ENCODE measurements around the gene PFKL. TPM values are rescaled to one million over a fixed set of nuclear protein-coding genes. Genes with fewer than 3 reads are reported as not detected.

Gene PFKL
- total and polyA plus RNA-seq, 2 of the 8 experiments (the other 6 are each of a cell fraction or from before 2014, with no cell fraction given), result 80.2 to 82.3 TPM

GRCh38 chr21:44357064-44357837 is 57.4 kb downstream of the PFKL start:
- Histone ChIP-seq H2BK12ac (ENCODE audit: low read depth, low read length) (no peak overlapping the region), H3K9ac (replicated peaks in 1 of 4; ENCODE audit: extremely low read depth in 1 of 4, low read depth in 3 of 4, low read length in 3 of 4) (no peak overlapping the region), H4K20me1 (replicated peaks in 1 of 2; ENCODE audit: control insufficient read depth in 1 of 2, insufficient read depth in 2 of 2, low read length in 2 of 2) (no peaks in the 10 kb centered on the region)
- TF ChIP-seq BRCA1 (IDR thresholded peaks at IDR 0.05; ENCODE audit: low read depth, low read length) (no peak), EZH2 (IDR thresholded peaks at IDR 0.05; ENCODE audit: low read depth, low read length, severe bottlenecking) (no peak), TBP (IDR thresholded peaks at IDR 0.05; ENCODE audit: low read depth, low read length) (no peak), YY1 (IDR thresholded peaks at IDR 0.05; ENCODE audit: low read depth, low read length) (no peak), RAD21 (IDR thresholded peaks at IDR 0.05 in 1 of 2, conservative IDR thresholded peaks at IDR 0.05 in 1 of 2; ENCODE audit: low read depth in 2 of 2, low read length in 2 of 2) (no peak), JUN (IDR thresholded peaks at IDR 0.05; ENCODE audit: low read depth, low read length) (no peak), RNF2 (IDR thresholded peaks at IDR 0.05; ENCODE audit: borderline replicate concordance, low read depth, low read length, missing control alignments, poor library complexity, severe bottlenecking) (no peak)
- TF ChIP-seq, protein P1, sequence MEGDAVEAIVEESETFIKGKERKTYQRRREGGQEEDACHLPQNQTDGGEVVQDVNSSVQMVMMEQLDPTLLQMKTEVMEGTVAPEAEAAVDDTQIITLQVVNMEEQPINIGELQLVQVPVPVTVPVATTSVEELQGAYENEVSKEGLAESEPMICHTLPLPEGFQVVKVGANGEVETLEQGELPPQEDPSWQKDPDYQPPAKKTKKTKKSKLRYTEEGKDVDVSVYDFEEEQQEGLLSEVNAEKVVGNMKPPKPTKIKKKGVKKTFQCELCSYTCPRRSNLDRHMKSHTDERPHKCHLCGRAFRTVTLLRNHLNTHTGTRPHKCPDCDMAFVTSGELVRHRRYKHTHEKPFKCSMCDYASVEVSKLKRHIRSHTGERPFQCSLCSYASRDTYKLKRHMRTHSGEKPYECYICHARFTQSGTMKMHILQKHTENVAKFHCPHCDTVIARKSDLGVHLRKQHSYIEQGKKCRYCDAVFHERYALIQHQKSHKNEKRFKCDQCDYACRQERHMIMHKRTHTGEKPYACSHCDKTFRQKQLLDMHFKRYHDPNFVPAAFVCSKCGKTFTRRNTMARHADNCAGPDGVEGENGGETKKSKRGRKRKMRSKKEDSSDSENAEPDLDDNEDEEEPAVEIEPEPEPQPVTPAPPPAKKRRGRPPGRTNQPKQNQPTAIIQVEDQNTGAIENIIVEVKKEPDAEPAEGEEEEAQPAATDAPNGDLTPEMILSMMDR (IDR thresholded peaks at IDR 0.05; ENCODE audit: control extremely low read depth in 1 of 3, insufficient read depth in 1 of 3, low read depth in 1 of 3, low read length in 3 of 3), result no peak

More at GRCh38 chr21:44357064-44357837, 57.4 kb downstream of the PFKL start:
- DNase-seq (ENCODE audit: low read depth in 1 of 2, low spot score in 2 of 2) (no peak), FAIRE-seq (no peak)
- POLR2A ChIA-PET (ENCODE audit: partially characterized antibody), result interaction anchor here (1.4 kb wide), 1 partner anchor 18 kb away, joined by 7 read pairs; the partner anchor contains the start of gene CFAP410
- no peak overlapping the region for H3K14ac ChIP-seq (ENCODE audit: insufficient read length)
- H2BK5ac ChIP-seq (ENCODE audit: low read depth, low read length), result no peak overlapping the region
- H2BK15ac ChIP-seq (ENCODE audit: low read length), result no peak overlapping the region
- no peak overlapping the region for H4K5ac ChIP-seq (ENCODE audit: insufficient read length, low read depth, low read length)
- H3K4me3 ChIP-seq (ENCODE audit: extremely low read depth in 1 of 4, insufficient read depth in 2 of 4, low read depth in 3 of 4, low read length in 4 of 4), result no peak overlapping the region
- no peak overlapping the region for H2BK120ac ChIP-seq (replicated peaks; ENCODE audit: low read depth, low read length)
- H3K23me2 ChIP-seq (ENCODE audit: low read depth, low read length), result no peaks in the 10 kb centered on the region
- H3K4ac ChIP-seq (replicated peaks; ENCODE audit: insufficient read length, low read depth, low read length), result no peak overlapping the region
- H3K4me2 ChIP-seq (ENCODE audit: insufficient read depth in 1 of 2, low read depth in 2 of 2, low read length in 2 of 2), result no peak overlapping the region
- no peaks in the 10 kb centered on the region for H3K9me3 ChIP-seq (ENCODE audit: insufficient read depth in 2 of 2, low read depth in 1 of 2, low read length in 1 of 2)
- 85% methylated on average over 17 of the region's 21 CpGs; no CpG with 5 or more reads in 1 of the 2 experiments for WGBS, 2 experiments (ENCODE audit: extremely low coverage in 1 of 2, insufficient coverage in 1 of 2, insufficient read length in 1 of 2, insufficient replicate concordance in 2 of 2, low coverage in 1 of 2, low lambda C conversion rate in 2 of 2, missing lambda C conversion rate in 1 of 2)
- no peak overlapping the region for H2BK20ac ChIP-seq (ENCODE audit: low read length)
- H4K91ac ChIP-seq (replicated peaks; ENCODE audit: insufficient read length, low read length), result no peak overlapping the region
- no peak overlapping the region for H2AFZ ChIP-seq (ENCODE audit: low read length)
- H3K23ac ChIP-seq (ENCODE audit: insufficient read length), result no peak overlapping the region
- no peak overlapping the region for H3K27ac ChIP-seq (ENCODE audit: low read depth, low read length)
- peaks cover 0 to 4% (median 0%) of the 10 kb centered on the region in 4 experiments; a peak in 3 of 7 replicates for H3K27me3 ChIP-seq (replicated peaks in 1 of 4; ENCODE audit: control insufficient read depth in 3 of 4, extremely low read depth in 1 of 4, insufficient read depth in 3 of 4, low read length in 3 of 4)
- H4K8ac ChIP-seq (ENCODE audit: extremely low read depth, insufficient read depth, low read length), result no peak overlapping the region
- no peaks in the 10 kb centered on the region for H3K79me2 ChIP-seq (ENCODE audit: control insufficient read depth in 1 of 2, insufficient read depth in 2 of 2, low read length in 2 of 2)
- CTCF ChIA-PET (ENCODE audit: partially characterized antibody), result interaction anchor here (0.8 to 1.6 kb wide), 2 partner anchors 13 to 26 kb away, joined by 3 to 4 read pairs; no protein-coding TSS in a partner anchor
- no peak overlapping the region for H3K18ac ChIP-seq (ENCODE audit: extremely low read depth, low read length)
- no peaks in the 10 kb centered on the region for H3K4me1 ChIP-seq (replicated peaks in 1 of 4; ENCODE audit: control insufficient read depth in 3 of 4, insufficient read depth in 4 of 4, low read length in 3 of 4)
- no peaks in the 10 kb centered on the region for H3K79me1 ChIP-seq (ENCODE audit: low read depth, low read length)
- H2AK5ac ChIP-seq (ENCODE audit: low read depth, low read length), result no peak overlapping the region
- no peak overlapping the region for H3K56ac ChIP-seq (replicated peaks; ENCODE audit: insufficient read length, low read depth, low read length)
- H3K36me3 ChIP-seq (ENCODE audit: control insufficient read depth in 2 of 4, insufficient read depth in 4 of 4, low read length in 3 of 4), result no peaks in the 10 kb centered on the region

All from H1 (cell line).